GM18505 (cell line): ENCODE results near the gene SULT1E1.

Experiments
- ATAC-seq: cut with Tn5 transposase; IDR thresholded peaks from one replicate; pipeline ENCODE4 v1.9.1; 2021; ENCODE audit not compliant: unreplicated experiment
- POLR2A ChIP-seq: IDR thresholded peaks from 4 replicates; pipeline ENCODE4 v1.6.1; 2011; ENCODE audit warnings: borderline replicate concordance; ENCODE audit not compliant: insufficient read depth, insufficient read length; ENCODE audit errors: extremely low read depth

SULT1E1 gene

GRCh38 chr4:69860052-69860451, at the start of gene SULT1E1:
TSS of gene SULT1E1 (minus strand) at chr4:69860145. CDS start at chr4:69857644, 2,501 bp downstream.
- no peak for ATAC-seq
- TF ChIP-seq POLR2A, result no peak

GRCh38 chr4:69909195-69909594, 49.2 kb upstream of the SULT1E1 start:
- no peak for TF ChIP-seq POLR2A
- peak; percentile 63 for ATAC-seq

GRCh38 chr4:69907151-69907550, 47.2 kb upstream of the SULT1E1 start:
- no peak for TF ChIP-seq POLR2A
- ATAC-seq, result no peak

- no peak for TF ChIP-seq POLR2A
- ATAC-seq, result no peak
These were observed 36.7 kb upstream of the SULT1E1 start for GRCh38 chr4:69896530-69897116.

- TF ChIP-seq POLR2A, result no peak
- ATAC-seq, result no peak
These were observed 34.8 kb upstream of the SULT1E1 start for GRCh38 chr4:69894721-69895120.

GRCh38 chr4:69894186-69894585, 34.2 kb upstream of the SULT1E1 start:
- TF ChIP-seq POLR2A, result no peak
- no peak for ATAC-seq

- no peak for ATAC-seq
- no peak for TF ChIP-seq POLR2A
These were observed 28.4 kb upstream of the SULT1E1 start for GRCh38 chr4:69888336-69888735.

- no peak for TF ChIP-seq POLR2A
- no peak for ATAC-seq
These were observed 22.2 kb upstream of the SULT1E1 start for GRCh38 chr4:69882150-69882549.

- peak; percentile 93 for ATAC-seq
- TF ChIP-seq POLR2A, result no peak
These were observed 21.3 kb upstream of the SULT1E1 start for GRCh38 chr4:69881173-69881773.

GRCh38 chr4:69878250-69878649, 18.3 kb upstream of the SULT1E1 start:
- no peak for ATAC-seq
- TF ChIP-seq POLR2A, result no peak

GRCh38 chr4:69877453-69877852, 17.5 kb upstream of the SULT1E1 start:
- TF ChIP-seq POLR2A, result no peak
- ATAC-seq, result no peak

- TF ChIP-seq POLR2A, result no peak
- ATAC-seq, result no peak
These were observed 16.1 kb upstream of the SULT1E1 start for GRCh38 chr4:69876071-69876470.

- ATAC-seq, result no peak
- no peak for TF ChIP-seq POLR2A
These were observed 15.6 kb upstream of the SULT1E1 start for GRCh38 chr4:69875576-69875975.

GRCh38 chr4:69874507-69874906, 14.6 kb upstream of the SULT1E1 start:
- no peak for TF ChIP-seq POLR2A
- ATAC-seq, result no peak
